Prostate gland (tissue), 2 donors: ENCODE results near the gene ZNF614. TPM values are rescaled to one million over a fixed set of nuclear protein-coding genes. Genes with fewer than 3 reads are reported as not detected.

ENCODE experiments used
- DNase-seq: peaks from one replicate; pipeline ENCODE4 v3.0.0-alpha.2; 2019; ENCODE audit warnings: low spot score
- H3K27ac ChIP-seq, 2 donors: fragments of 200-600 bp; sonication (generic); 2 replicates each; pipeline ENCODE4 v1.5.1; 2017 to 2019
- H3K27me3 ChIP-seq: fragments of 200-600 bp; sonication (generic); replicated peaks from 2 replicates; pipeline ENCODE4 v1.5.1; 2019; ENCODE audit not compliant: insufficient read depth
- H3K36me3 ChIP-seq, 2 donors: fragments of 200-600 bp; sonication (generic); 1 replicate in 1 of 2; 2 replicates in 1 of 2; pipeline versions ENCODE4 v1.5.1 to v1.8.1; 2017 to 2019
- H3K4me1 ChIP-seq: fragments of 200-600 bp; sonication (generic); replicated peaks from 2 replicates; pipeline ENCODE4 v1.5.1; 2019
- H3K4me3 ChIP-seq, 2 donors: fragments of 200-600 bp; sonication (generic); 2 replicates each; pipeline ENCODE4 v1.5.1; 2017 to 2019
- H3K9me3 ChIP-seq: fragments of 200-600 bp; sonication (generic); 2 replicates; pipeline ENCODE4 v1.5.1; 2017
- POLR2A ChIP-seq: fragments of 450-650 bp; IDR thresholded peaks from one replicate; pipeline ENCODE4 v1.6.1; 2016; ENCODE audit warnings: antibody characterized with exemption, mild to moderate bottlenecking
- POLR2AphosphoS5 ChIP-seq: sonication (generic); formaldehyde crosslinking; IDR thresholded peaks from one replicate; pipeline ENCODE4 v1.6.1; 2017; ENCODE audit warnings: antibody characterized with exemption
- WGBS: methylation state at CpG from one replicate; pipeline ENCODE4 v1.1.5; 2018; 5-methylcytosine and 5-hydroxymethylcytosine counted together
- intact Hi-C: fragments of 100-400 bp; cut with DNase I; formaldehyde crosslinking; loops from one replicate; pipeline ENCODE4 v1.14.2; 2022
- total RNA-seq, 2 donors: library from RNA; depleted of rRNA; stranded (reverse); fragments of >200 nt; gene quantifications; one replicate each; pipeline ENCODE4 v1.1.0, GENCODE V29; 2016
- TF ChIP-seq, protein P1 (sequence below), 4 experiments: fragments of 200-600 bp in 2 of 4; fragments of 450-650 bp in 2 of 4; sonication (generic) in 2 of 4; IDR thresholded peaks; 1 replicate in 3 of 4; 2 replicates in 1 of 4; pipeline ENCODE4 v1.5.1; 2016 to 2019; ENCODE audit warnings: antibody characterized with exemption in 4 of 4, mild to moderate bottlenecking in 2 of 4, moderate library complexity in 2 of 4

ZNF614 gene
- total RNA-seq, 2 donors from 2014 or later: 12.7 to 15.4 TPM

- H3K36me3 ChIP-seq: peaks cover 32 to 68% of the 10 kb centered on the region in 2 donors
These were observed 57.5 kb downstream of the ZNF614 start for GRCh38 chr19:51970718-51971117.

GRCh38 chr19:51965583-51965982 lies 62.6 kb downstream of the ZNF614 start:
- peaks cover 11% of the 10 kb centered on the region for H3K4me1 ChIP-seq
- 97% methylated on average over 5 of the region's 5 CpGs for WGBS
- no peak for DNase-seq
- H3K36me3 ChIP-seq: peaks cover 37 to 45% of the 10 kb centered on the region in 2 donors
- TF ChIP-seq, protein P1, sequence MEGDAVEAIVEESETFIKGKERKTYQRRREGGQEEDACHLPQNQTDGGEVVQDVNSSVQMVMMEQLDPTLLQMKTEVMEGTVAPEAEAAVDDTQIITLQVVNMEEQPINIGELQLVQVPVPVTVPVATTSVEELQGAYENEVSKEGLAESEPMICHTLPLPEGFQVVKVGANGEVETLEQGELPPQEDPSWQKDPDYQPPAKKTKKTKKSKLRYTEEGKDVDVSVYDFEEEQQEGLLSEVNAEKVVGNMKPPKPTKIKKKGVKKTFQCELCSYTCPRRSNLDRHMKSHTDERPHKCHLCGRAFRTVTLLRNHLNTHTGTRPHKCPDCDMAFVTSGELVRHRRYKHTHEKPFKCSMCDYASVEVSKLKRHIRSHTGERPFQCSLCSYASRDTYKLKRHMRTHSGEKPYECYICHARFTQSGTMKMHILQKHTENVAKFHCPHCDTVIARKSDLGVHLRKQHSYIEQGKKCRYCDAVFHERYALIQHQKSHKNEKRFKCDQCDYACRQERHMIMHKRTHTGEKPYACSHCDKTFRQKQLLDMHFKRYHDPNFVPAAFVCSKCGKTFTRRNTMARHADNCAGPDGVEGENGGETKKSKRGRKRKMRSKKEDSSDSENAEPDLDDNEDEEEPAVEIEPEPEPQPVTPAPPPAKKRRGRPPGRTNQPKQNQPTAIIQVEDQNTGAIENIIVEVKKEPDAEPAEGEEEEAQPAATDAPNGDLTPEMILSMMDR (IDR thresholded peaks at IDR 0.05): no peak
- TF ChIP-seq POLR2A: no peak
- no peak for TF ChIP-seq POLR2AphosphoS5
- intact Hi-C loops: no loop called here
- H3K4me3 ChIP-seq: no peak overlapping the region
- H3K27ac ChIP-seq: no peak overlapping the region
- no peaks in the 10 kb centered on the region for H3K27me3 ChIP-seq
- no peaks in the 10 kb centered on the region for H3K9me3 ChIP-seq

More at GRCh38 chr19:51970718-51971117, 57.5 kb downstream of the ZNF614 start:
- intact Hi-C loops: no loop called here
- no peak for TF ChIP-seq POLR2A
- TF ChIP-seq, protein P1 (IDR thresholded peaks at IDR 0.05): no peak
- no peak for TF ChIP-seq POLR2AphosphoS5
- Histone ChIP-seq H3K4me3 (no peak overlapping the region), H3K9me3 (no peaks in the 10 kb centered on the region), H3K27ac (no peak overlapping the region), H3K4me1 (no peaks in the 10 kb centered on the region), H3K27me3 (no peaks in the 10 kb centered on the region)
- no peak for DNase-seq
- 94% methylated on average over 1 of the region's 1 CpG for WGBS

Other genes with a start within 250 kb of the ZNF614 start
- 1 to 10 TPM; 1.0 to 4.8 TPM for gene FPR3, start 233.2 kb downstream of the ZNF614 start, total RNA-seq
- 10 to 100 TPM; 23.8 to 78.2 TPM for gene ZNF577, start 140.4 kb downstream of the ZNF614 start, total RNA-seq
- 10 to 100 TPM; 26.5 to 33.5 TPM for gene ZNF649, start 123.4 kb downstream of the ZNF614 start, total RNA-seq
- gene ZNF613, start 100.9 kb downstream of the ZNF614 start, total RNA-seq: 10 to 100 TPM; 15.4 to 17.0 TPM
- gene ZNF350, start 41.5 kb downstream of the ZNF614 start, total RNA-seq: 10 to 100 TPM; 31.3 to 34.6 TPM
- gene ZNF615, start 20.2 kb downstream of the ZNF614 start, total RNA-seq: 10 to 100 TPM; 29.4 to 35.8 TPM
- gene ZNF432, start 20.5 kb upstream of the ZNF614 start, total RNA-seq: 10 to 100 TPM in 1 of 2 donors, 1 to 10 TPM in 1; 9.3 to 38.6 TPM
- gene ZNF841, start 67.4 kb upstream of the ZNF614 start, total RNA-seq: 10 to 100 TPM; 24.6 to 34.3 TPM
- gene ZNF616, start 111.6 kb upstream of the ZNF614 start, total RNA-seq: 10 to 100 TPM in 1 of 2 donors, 1 to 10 TPM in 1; 9.1 to 13.7 TPM
- 10 to 100 TPM; 14.1 to 19.9 TPM for gene ZNF836, start 143.2 kb upstream of the ZNF614 start, total RNA-seq
- gene PPP2R1A, start 161.7 kb upstream of the ZNF614 start, total RNA-seq: 100 to 1,000 TPM; 265 to 358 TPM
- 10 to 100 TPM; 12.9 to 13.0 TPM for gene ZNF766, start 241.2 kb upstream of the ZNF614 start, total RNA-seq